HepG2 (cell line): Measurements from ENCODE around the gene C9orf43. TPM values are rescaled to one million over a fixed set of nuclear protein-coding genes. Genes with fewer than 3 reads are reported as not detected.

Source experiments
- ATAC-seq: fragments of 200-7000 bp; cut with Tn5 transposase; 3 replicates; pipeline ENCODE4 v1.9.1; 2020; ENCODE audit warnings: mild to moderate bottlenecking, moderate library complexity
- BruUV-seq: library from RNA; stranded (reverse); fragments of 400-500 nt; replicated peaks from 2 replicates; lab custom pipeline; 2021; lab: Mats Ljungman, UMichigan
- CTCF ChIA-PET: fragments of 300-600 bp; formaldehyde crosslinking; extraction: SDS; loops from one replicate; lab custom pipeline; 2021; ENCODE audit warnings: low total read pairs, inconsistent platforms, low intra/inter-chr PET ratio; lab: Yijun Ruan, JAX
- POLR2A ChIA-PET: fragments of 350-600 bp; sonication (Branson Sonifier 250); formaldehyde crosslinking; loops from one replicate; lab custom pipeline; 2020; ENCODE audit warnings: antibody characterized with exemption, inconsistent platforms; lab: Yijun Ruan, JAX
- DNase-seq: peaks from one replicate; pipeline ENCODE4 v3.0.0-alpha.2; 2015; ENCODE audit warnings: low spot score
- FAIRE-seq: peaks from 3 replicates; lab custom pipeline; 2011; peaks lifted over from hg19 to GRCh38; lab: Jason Lieb, UNC
- H2AFZ ChIP-seq: one replicate; pipeline ENCODE4 v1.6.1; 2011; ENCODE audit warnings: low read length, inconsistent platforms
- H3K27ac ChIP-seq: fragments of 300-600 bp; 3 replicates; pipeline ENCODE4 v1.8.0; 2011; ENCODE audit warnings: mixed run types, mild to moderate bottlenecking, mixed read lengths, low read length, inconsistent platforms; ENCODE audit not compliant: insufficient read depth; ENCODE audit errors: extremely low read length
- H3K27me3 ChIP-seq, 2 experiments: fragments of 200-600 bp in 1 of 2; 2 replicates in 1 of 2; 3 replicates in 1 of 2; pipeline versions ENCODE4 v1.6.0 to v1.8.0; 2011; ENCODE audit warnings: low read length in 2 of 2, mild to moderate bottlenecking in 2 of 2, moderate library complexity in 2 of 2, inconsistent platforms in 1 of 2; ENCODE audit not compliant: insufficient read depth in 2 of 2, control insufficient read depth in 1 of 2
- H3K36me3 ChIP-seq, 2 experiments: fragments of 200-600 bp in 1 of 2; replicated peaks in 1 of 2; 2 replicates in 1 of 2; 3 replicates in 1 of 2; pipeline versions ENCODE4 v1.5.1 to v1.8.0; 2011; ENCODE audit warnings: low read length in 2 of 2, inconsistent platforms in 1 of 2; ENCODE audit not compliant: insufficient read depth in 2 of 2, control insufficient read depth in 1 of 2
- H3K4me1 ChIP-seq: 2 replicates; pipeline ENCODE4 v1.5.1; 2012; ENCODE audit warnings: low read length, inconsistent platforms; ENCODE audit not compliant: insufficient read depth
- H3K4me2 ChIP-seq: 2 replicates; pipeline ENCODE4 v1.6.0; 2011; ENCODE audit warnings: low read depth, low read length, inconsistent platforms
- H3K4me3 ChIP-seq, 3 experiments: fragments of 200-600 bp in 1 of 3; sonication (generic), shearing (Covaris generic) in 1 of 3; replicated peaks in 1 of 3; 2 replicates each; pipeline ENCODE4 v1.5.1; 2011 to 2016; ENCODE audit warnings: low read length in 3 of 3, inconsistent platforms in 2 of 3, low read depth in 2 of 3, mild to moderate bottlenecking in 2 of 3, control low read depth in 1 of 3, mixed read lengths in 1 of 3; ENCODE audit not compliant: insufficient read depth in 1 of 3
- H3K79me2 ChIP-seq: one replicate; pipeline ENCODE4 v1.6.1; 2011; ENCODE audit warnings: low read length, inconsistent platforms; ENCODE audit not compliant: insufficient read depth
- H3K9ac ChIP-seq: 2 replicates; pipeline ENCODE4 v1.6.0; 2011; ENCODE audit warnings: mild to moderate bottlenecking, low read depth, low read length, inconsistent platforms; ENCODE audit not compliant: insufficient read depth
- H3K9me3 ChIP-seq: 2 replicates; pipeline ENCODE4 v1.5.1; 2012; ENCODE audit warnings: mild to moderate bottlenecking, low read length
- H4K20me1 ChIP-seq: 2 replicates; pipeline ENCODE4 v1.6.0; 2011; ENCODE audit warnings: inconsistent platforms, mild to moderate bottlenecking, low read length, moderate library complexity; ENCODE audit not compliant: insufficient read depth
- BORCS8-MEF2B ChIP-seq: sonication (generic); formaldehyde crosslinking; IDR thresholded peaks from 2 replicates; pipeline ENCODE4 v1.8.0; 2022; ENCODE audit warnings: mild to moderate bottlenecking, missing genetic modification reagents
- CERS6 ChIP-seq: sonication (generic); formaldehyde crosslinking; IDR thresholded peaks from 2 replicates; pipeline ENCODE4 v1.5.0; 2020; ENCODE audit warnings: missing genetic modification reagents
- ETV6 ChIP-seq: sonication (generic); formaldehyde crosslinking; conservative IDR thresholded peaks from 2 replicates; pipeline ENCODE4 v1.4.0; 2020; ENCODE audit warnings: missing genetic modification reagents
- GPN1 ChIP-seq: sonication (generic); formaldehyde crosslinking; IDR thresholded peaks from 2 replicates; pipeline ENCODE4 v1.5.1; 2020; ENCODE audit warnings: missing genetic modification reagents, borderline replicate concordance
- HIVEP1 ChIP-seq: sonication (generic); formaldehyde crosslinking; IDR thresholded peaks from 2 replicates; pipeline ENCODE4 v1.4.0; 2020; ENCODE audit warnings: mild to moderate bottlenecking, missing genetic modification reagents
- MEIS1 ChIP-seq: sonication (generic); formaldehyde crosslinking; IDR thresholded peaks from 2 replicates; pipeline ENCODE4 v1.9.0; 2021; ENCODE audit warnings: mild to moderate bottlenecking, missing genetic modification reagents, moderate library complexity, borderline replicate concordance
- MIXL1 ChIP-seq: IDR thresholded peaks from 2 replicates; pipeline ENCODE4 v1.6.1; 2016
- NCOA2 ChIP-seq: sonication (generic); formaldehyde crosslinking; IDR thresholded peaks from 2 replicates; pipeline ENCODE4 v1.8.0; 2022; ENCODE audit warnings: inconsistent platforms
- SNAPC4 ChIP-seq: sonication (generic); formaldehyde crosslinking; IDR thresholded peaks from 2 replicates; pipeline ENCODE4 v1.4.0; 2020; ENCODE audit warnings: mild to moderate bottlenecking, missing genetic modification reagents
- ZFP36L1 ChIP-seq: sonication (generic); formaldehyde crosslinking; IDR thresholded peaks from 2 replicates; pipeline ENCODE4 v1.8.0; 2022; ENCODE audit warnings: mild to moderate bottlenecking, missing genetic modification reagents, moderate library complexity
- ZNF703 ChIP-seq: sonication (generic); formaldehyde crosslinking; IDR thresholded peaks from 2 replicates; pipeline ENCODE4 v1.5.1; 2020; ENCODE audit warnings: missing genetic modification reagents, mild to moderate bottlenecking, moderate library complexity, borderline replicate concordance
- ZNF841 ChIP-seq: sonication (generic); formaldehyde crosslinking; IDR thresholded peaks from 2 replicates; pipeline ENCODE4 v1.8.1; 2023; ENCODE audit warnings: missing genetic modification reagents, borderline replicate concordance
- WGBS: methylation state at CpG from one replicate; pipeline ENCODE4 v1.1.6; 2017; ENCODE audit warnings: low lambda C conversion rate; 5-methylcytosine and 5-hydroxymethylcytosine counted together
- in situ Hi-C: cut with HindIII; loops from 2 replicates; pipeline ENCODE4 v1.10.0; 2017; ENCODE audit warnings: low pct_unique_long_range_greater_than_20kb; ENCODE audit not compliant: extremely low pct_ligation_motif_present
- intact Hi-C: fragments of 100-400 bp; cut with micrococcal nuclease; formaldehyde crosslinking; loops from one replicate; pipeline ENCODE4 v1.10.0; 2022; ENCODE audit not compliant: unreplicated experiment
- polyA plus RNA-seq, 8 experiments: library from polyadenylated mRNA; depleted of rRNA in 3 of 8; stranded (reverse) in 7 of 8; unstranded in 1 of 8; fragments of >200 nt; fragmentation: Illumina TruSeq in 4 of 8; extraction: Trizol in 4 of 8; gene quantifications; 2 replicates each; pipeline versions ENCODE4 v1.2.1 to v1.2.3, GENCODE V29; 2011 to 2016; ENCODE audit warnings: low read depth in 4 of 8, missing spikeins in 1 of 8, mixed read lengths in 1 of 8; ENCODE audit not compliant: insufficient read depth in 1 of 8
- total RNA-seq, 5 experiments: library from RNA; depleted of rRNA; stranded (reverse); fragments of >200 nt; fragmentation: Illumina TruSeq; extraction: Trizol; gene quantifications; 2 replicates each; pipeline ENCODE4 v1.2.3, GENCODE V29; 2016; ENCODE audit warnings: low read depth in 1 of 5

Gene C9orf43
- total and polyA plus RNA-seq, 2 of the 13 experiments (the other 11 are each of a cell fraction or from before 2014, with no cell fraction given): 0.24 to 0.31 TPM

GRCh38 chr9:113388833-113389232 lies 21.7 kb upstream of the C9orf43 start:
- intact Hi-C loops: no loop called here
- 0 out of 2 replicates have a peak, but pooled peaks have one; percentile 21 for TF ChIP-seq MEIS1
- 0 out of 2 replicates have a peak, but pooled peaks have one; percentile 26 for TF ChIP-seq BORCS8-MEF2B (CRISPR knock-in tag)
- no peak for TF ChIP-seq MIXL1 (CRISPR knock-in tag)
- TF ChIP-seq NCOA2 (CRISPR knock-in tag): no peak
- Histone ChIP-seq H3K9ac (0 out of 2 replicates have a peak overlapping the region, but pooled peaks have one; percentile 71), H4K20me1 (no peaks in the 10 kb centered on the region), H2AFZ (no peak overlapping the region), H3K4me2 (peak overlapping the region; percentile 77; the same call in 1 of the 2 replicates), H3K27ac (peak overlapping the region; percentile 97), H3K4me1 (peaks cover 85% of the 10 kb centered on the region), H3K4me3 (no peak overlapping the region), H3K79me2 (no peaks in the 10 kb centered on the region), H3K27me3 (no peaks in the 10 kb centered on the region), H3K9me3 (no peaks in the 10 kb centered on the region), H3K36me3 (peaks cover 15 to 48% of the 10 kb centered on the region in 2 experiments)
- in situ Hi-C loops: no loop called here
- BruUV-seq: no TSS peak
- ChIA-PET POLR2A (interaction anchor here (1.6 to 3.1 kb wide), 5 partner anchors 9 to 49 kb away, joined by 4 to 29 read pairs (median 23); partner anchors contain the start of genes ALAD, C9orf43, HDHD3 and POLE3), CTCF (no interaction called here)
- no peak for DNase-seq
- FAIRE-seq: no peak
- WGBS: 100% methylated on average over 11 of the region's 13 CpGs
- ATAC-seq: no peak

- H3K9ac ChIP-seq: no peak overlapping the region
- intact Hi-C loops: no loop called here
- ATAC-seq (no peak), DNase-seq (no peak), FAIRE-seq (no peak)
- in situ Hi-C loops: no loop called here
- H2AFZ ChIP-seq: no peak overlapping the region
- no TSS peak for BruUV-seq
- H3K36me3 ChIP-seq: peaks cover 15 to 48% of the 10 kb centered on the region in 2 experiments
- H3K4me3 ChIP-seq: no peak overlapping the region
- no peak overlapping the region for H3K4me2 ChIP-seq
- no peaks in the 10 kb centered on the region for H3K79me2 ChIP-seq
- no peaks in the 10 kb centered on the region for H4K20me1 ChIP-seq
- H3K27ac ChIP-seq: peak overlapping the region; percentile 97
- CTCF ChIA-PET: no interaction called here
- H3K27me3 ChIP-seq: no peaks in the 10 kb centered on the region
- peaks cover 86% of the 10 kb centered on the region for H3K4me1 ChIP-seq
- POLR2A ChIA-PET: interaction anchor here (1.0 to 1.3 kb wide), 2 partner anchors 9 to 13 kb away, joined by 4 read pairs; partner anchors contain the start of gene HDHD3
- WGBS: 95% methylated on average over 7 of the region's 11 CpGs
- H3K9me3 ChIP-seq: no peaks in the 10 kb centered on the region
- TF ChIP-seq ZNF703 (CRISPR knock-in tag) (no peak), ETV6 (no peak), CERS6 (CRISPR knock-in tag) (no peak), ZFP36L1 (CRISPR knock-in tag) (no peak), HIVEP1 (CRISPR knock-in tag) (no peak), SNAPC4 (CRISPR knock-in tag) (no peak), GPN1 (CRISPR knock-in tag) (no peak), ZNF841 (no peak)
Observed at GRCh38 chr9:113389451-113389850, 21.1 kb upstream of the C9orf43 start.
